Suprapubic skin (tissue), 4 donors: ENCODE measurements around the gene RYK.

ENCODE experiments used
- EP300 ChIP-seq: sonication (generic); formaldehyde crosslinking; IDR thresholded peaks from one replicate; pipeline ENCODE4 v1.6.1; 2017; ENCODE audit warnings: antibody characterized with exemption
- POLR2A ChIP-seq, 2 donors: fragments of 450-650 bp; IDR thresholded peaks; one replicate each; pipeline ENCODE4 v1.6.1; 2017; ENCODE audit warnings: antibody characterized with exemption in 2 of 2, mild to moderate bottlenecking in 2 of 2, moderate library complexity in 2 of 2
- POLR2AphosphoS5 ChIP-seq, 3 donors: sonication (generic); formaldehyde crosslinking; IDR thresholded peaks; one replicate each; pipeline ENCODE4 v1.6.1; 2017; ENCODE audit warnings: antibody characterized with exemption in 3 of 3
- TF ChIP-seq, protein P1 (sequence below), 2 donors: fragments of 200-600 bp in 1 of 2; fragments of 450-650 bp in 1 of 2; sonication (generic) in 1 of 2; IDR thresholded peaks; one replicate each; pipeline ENCODE4 v1.5.1; 2016 to 2019; ENCODE audit warnings: antibody characterized with exemption in 2 of 2, mild to moderate bottlenecking in 1 of 2, moderate library complexity in 1 of 2

DNA sequence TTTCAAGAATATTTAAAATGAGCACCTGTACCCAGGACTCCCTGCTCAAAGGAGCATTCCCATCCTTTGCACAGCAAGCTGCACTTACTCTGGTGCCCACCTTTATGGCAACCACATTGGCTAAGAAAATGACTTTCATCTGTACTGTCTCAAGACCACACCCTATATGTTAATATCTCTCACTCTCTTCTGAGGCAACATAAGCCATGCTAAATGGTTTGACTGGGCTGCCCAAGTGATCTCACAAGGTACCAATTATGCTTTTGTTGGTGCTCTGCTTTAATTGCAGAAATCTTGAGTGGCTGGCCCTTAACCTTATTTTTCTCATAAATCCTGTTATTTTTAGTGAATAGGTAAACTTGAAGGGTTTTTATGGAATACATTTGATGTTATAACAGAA is 17.7 kb downstream of the RYK start:
- no peak for TF ChIP-seq POLR2AphosphoS5 (IDR thresholded peaks at IDR 0.05)
- TF ChIP-seq, protein P1, sequence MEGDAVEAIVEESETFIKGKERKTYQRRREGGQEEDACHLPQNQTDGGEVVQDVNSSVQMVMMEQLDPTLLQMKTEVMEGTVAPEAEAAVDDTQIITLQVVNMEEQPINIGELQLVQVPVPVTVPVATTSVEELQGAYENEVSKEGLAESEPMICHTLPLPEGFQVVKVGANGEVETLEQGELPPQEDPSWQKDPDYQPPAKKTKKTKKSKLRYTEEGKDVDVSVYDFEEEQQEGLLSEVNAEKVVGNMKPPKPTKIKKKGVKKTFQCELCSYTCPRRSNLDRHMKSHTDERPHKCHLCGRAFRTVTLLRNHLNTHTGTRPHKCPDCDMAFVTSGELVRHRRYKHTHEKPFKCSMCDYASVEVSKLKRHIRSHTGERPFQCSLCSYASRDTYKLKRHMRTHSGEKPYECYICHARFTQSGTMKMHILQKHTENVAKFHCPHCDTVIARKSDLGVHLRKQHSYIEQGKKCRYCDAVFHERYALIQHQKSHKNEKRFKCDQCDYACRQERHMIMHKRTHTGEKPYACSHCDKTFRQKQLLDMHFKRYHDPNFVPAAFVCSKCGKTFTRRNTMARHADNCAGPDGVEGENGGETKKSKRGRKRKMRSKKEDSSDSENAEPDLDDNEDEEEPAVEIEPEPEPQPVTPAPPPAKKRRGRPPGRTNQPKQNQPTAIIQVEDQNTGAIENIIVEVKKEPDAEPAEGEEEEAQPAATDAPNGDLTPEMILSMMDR (IDR thresholded peaks at IDR 0.05), result no peak
- no peak for TF ChIP-seq POLR2A (IDR thresholded peaks at IDR 0.05)
- TF ChIP-seq EP300, result no peak
